Hepatocyte (in vitro differentiated cells): Measurements from ENCODE around the gene PPP1R12A.

Source experiments
- EZH2 ChIP-seq: fragments of 200-600 bp; sonication (generic); IDR thresholded peaks from 2 replicates; pipeline ENCODE4 v1.6.1; 2016; ENCODE audit warnings: antibody characterized with exemption, mild to moderate bottlenecking, borderline replicate concordance
- EZH2phosphoT487 ChIP-seq: fragments of 200-600 bp; sonication (generic); IDR thresholded peaks from one replicate; pipeline ENCODE4 v1.6.1; 2018; ENCODE audit warnings: antibody characterized with exemption, mild to moderate bottlenecking, low read depth, moderate library complexity; ENCODE audit not compliant: unreplicated experiment, severe bottlenecking
- TF ChIP-seq, protein P1 (sequence below): fragments of 200-600 bp; sonication (generic); IDR thresholded peaks from 2 replicates; pipeline ENCODE4 v1.5.1; 2016; ENCODE audit warnings: antibody characterized with exemption, mild to moderate bottlenecking; ENCODE audit not compliant: poor library complexity

DNA sequence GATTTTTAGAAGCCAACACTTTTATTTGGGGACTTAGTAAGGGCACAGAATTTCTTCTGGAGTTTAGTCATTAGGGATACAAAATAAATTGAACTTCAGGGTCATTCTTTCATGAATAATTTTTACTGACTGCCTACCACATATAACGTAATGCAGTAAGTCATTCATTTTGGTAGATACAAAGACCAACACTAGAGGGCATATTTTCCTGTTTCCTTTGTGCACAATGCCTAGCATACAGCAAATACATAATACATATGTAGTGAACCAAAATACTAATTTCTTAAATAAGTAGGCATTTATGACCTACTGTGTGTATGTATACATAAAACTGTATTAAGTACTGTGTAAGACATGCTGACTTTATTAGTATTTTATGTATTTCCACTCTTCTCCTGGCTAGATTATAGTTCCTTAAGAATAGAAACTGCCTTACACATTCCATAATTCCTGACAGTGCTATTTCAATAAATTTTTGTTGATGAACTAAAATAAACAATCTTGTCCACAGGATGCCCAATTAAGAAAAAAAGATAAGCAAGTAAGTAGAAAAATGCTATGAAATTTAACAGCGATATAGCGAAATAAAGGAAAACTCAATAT is 47.9 kb downstream of the PPP1R12A start:
- TF ChIP-seq EZH2phosphoT487 = no peak
- TF ChIP-seq, protein P1, sequence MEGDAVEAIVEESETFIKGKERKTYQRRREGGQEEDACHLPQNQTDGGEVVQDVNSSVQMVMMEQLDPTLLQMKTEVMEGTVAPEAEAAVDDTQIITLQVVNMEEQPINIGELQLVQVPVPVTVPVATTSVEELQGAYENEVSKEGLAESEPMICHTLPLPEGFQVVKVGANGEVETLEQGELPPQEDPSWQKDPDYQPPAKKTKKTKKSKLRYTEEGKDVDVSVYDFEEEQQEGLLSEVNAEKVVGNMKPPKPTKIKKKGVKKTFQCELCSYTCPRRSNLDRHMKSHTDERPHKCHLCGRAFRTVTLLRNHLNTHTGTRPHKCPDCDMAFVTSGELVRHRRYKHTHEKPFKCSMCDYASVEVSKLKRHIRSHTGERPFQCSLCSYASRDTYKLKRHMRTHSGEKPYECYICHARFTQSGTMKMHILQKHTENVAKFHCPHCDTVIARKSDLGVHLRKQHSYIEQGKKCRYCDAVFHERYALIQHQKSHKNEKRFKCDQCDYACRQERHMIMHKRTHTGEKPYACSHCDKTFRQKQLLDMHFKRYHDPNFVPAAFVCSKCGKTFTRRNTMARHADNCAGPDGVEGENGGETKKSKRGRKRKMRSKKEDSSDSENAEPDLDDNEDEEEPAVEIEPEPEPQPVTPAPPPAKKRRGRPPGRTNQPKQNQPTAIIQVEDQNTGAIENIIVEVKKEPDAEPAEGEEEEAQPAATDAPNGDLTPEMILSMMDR = peak; percentile 56
- TF ChIP-seq EZH2 = no peak
